Myocyte (in vitro differentiated cells): Measurements from ENCODE around the gene SRRM3. TPM values are rescaled to one million over a fixed set of nuclear protein-coding genes. Genes with fewer than 3 reads are reported as not detected.
"Not testable (repeated sequence)": the region's sequence is repeated elsewhere in the genome, so short reads cannot be mapped to it uniquely, and the experiment has no call there.

Experiments
- DNase-seq: peaks from one replicate; pipeline ENCODE4 v3.0.0-alpha.2; 2012; ENCODE audit warnings: low read depth
- total RNA-seq: library from RNA; depleted of rRNA; stranded (reverse); fragments of >200 nt; gene quantifications from 2 replicates; pipeline ENCODE4 v1.2.3, GENCODE V29; 2014

The SRRM3 gene
- total RNA-seq, 1 donor from 2014 or later = 2.8 TPM

- no peak for DNase-seq
Measured at GRCh38 chr7:76286842-76287403, 85.2 kb downstream of the SRRM3 start.

- DNase-seq = not testable (repeated sequence)
Measured at GRCh38 chr7:76290847-76291350, 89.2 kb downstream of the SRRM3 start.

- peak; percentile 99 for DNase-seq
Measured at GRCh38 chr7:76291351-76292212, 89.9 kb downstream of the SRRM3 start.

GRCh38 chr7:76292213-76292573 is 90.5 kb downstream of the SRRM3 start:
- DNase-seq = peak; percentile 64

GRCh38 chr7:76292911-76293310 is 91.2 kb downstream of the SRRM3 start:
- DNase-seq = not testable (repeated sequence)

- no peak for DNase-seq
Measured at GRCh38 chr7:76293407-76293901, 91.8 kb downstream of the SRRM3 start.

- peak; percentile 100 for DNase-seq
Measured at GRCh38 chr7:76294344-76295024, 92.8 kb downstream of the SRRM3 start.

- peak; percentile 81 for DNase-seq
Measured at GRCh38 chr7:76296743-76297740, 95.3 kb downstream of the SRRM3 start.

- DNase-seq = peak; percentile 61
Measured at GRCh38 chr7:76300166-76300731, 98.6 kb downstream of the SRRM3 start.

- no peak for DNase-seq
Measured at GRCh38 chr7:76301000-76301399, 99.3 kb downstream of the SRRM3 start.

- DNase-seq = peak; percentile 99
Measured at GRCh38 chr7:76302347-76303201, 100.9 kb downstream of the SRRM3 start, which contains the start of gene HSPB1. Gene HSPB1 (plus strand): TSS chr7:76302673. CDS start chr7:76302713, 40 bp downstream.

- DNase-seq = peak; percentile 96
Measured at GRCh38 chr7:76303202-76304147, 101.8 kb downstream of the SRRM3 start.

GRCh38 chr7:76304888-76305375 is 103.2 kb downstream of the SRRM3 start:
- DNase-seq = peak; percentile 83

GRCh38 chr7:76308874-76309273 is 107.2 kb downstream of the SRRM3 start:
- DNase-seq = not testable (repeated sequence)

- not testable (repeated sequence) for DNase-seq
Measured at GRCh38 chr7:76309341-76310101, 107.8 kb downstream of the SRRM3 start.

GRCh38 chr7:76310102-76310957 is 108.6 kb downstream of the SRRM3 start:
- peak; percentile 99 for DNase-seq
